Osteocyte (in vitro differentiated cells): Measurements from ENCODE around the gene LTB4R2. TPM values are rescaled to one million over a fixed set of nuclear protein-coding genes. Genes with fewer than 3 reads are reported as not detected.

Experiments used
- DNase-seq: peaks from one replicate; pipeline ENCODE4 v3.0.0; 2021; ENCODE audit warnings: mixed read lengths; ENCODE audit not compliant: unreplicated experiment; ENCODE audit errors: extremely low spot score
- H3K27ac Mint-ChIP-seq: one replicate; pipeline ENCODE4 v1.8.0; 2021; ENCODE audit warnings: mild to moderate bottlenecking, mixed read lengths; ENCODE audit not compliant: unreplicated experiment
- H3K27me3 Mint-ChIP-seq: one replicate; pipeline ENCODE4 v1.8.0; 2021; ENCODE audit warnings: mixed read lengths; ENCODE audit not compliant: unreplicated experiment
- H3K36me3 Mint-ChIP-seq: one replicate; pipeline ENCODE4 v1.8.0; 2021; ENCODE audit warnings: mixed read lengths; ENCODE audit not compliant: unreplicated experiment
- H3K4me1 Mint-ChIP-seq: one replicate; pipeline ENCODE4 v1.8.0; 2021; ENCODE audit warnings: mixed read lengths; ENCODE audit not compliant: unreplicated experiment
- H3K4me3 Mint-ChIP-seq: one replicate; pipeline ENCODE4 v1.8.0; 2021; ENCODE audit warnings: mild to moderate bottlenecking, moderate library complexity, mixed read lengths; ENCODE audit not compliant: unreplicated experiment
- H3K9me3 Mint-ChIP-seq: one replicate; pipeline ENCODE4 v1.8.0; 2021; ENCODE audit warnings: mixed read lengths; ENCODE audit not compliant: unreplicated experiment
- total RNA-seq: library from RNA; stranded (reverse); gene quantifications from 2 replicates; pipeline ENCODE4 v1.2.1, GENCODE V29; 2021
- TF ChIP-seq, protein P1 (sequence below): fragments of 200-600 bp; sonication (generic); IDR thresholded peaks from 2 replicates; pipeline ENCODE4 v1.5.0; 2021; ENCODE audit warnings: antibody characterized with exemption, mild to moderate bottlenecking, moderate library complexity

The LTB4R2 gene
- total RNA-seq, 1 donor from 2014 or later: 14.9 TPM

DNA sequence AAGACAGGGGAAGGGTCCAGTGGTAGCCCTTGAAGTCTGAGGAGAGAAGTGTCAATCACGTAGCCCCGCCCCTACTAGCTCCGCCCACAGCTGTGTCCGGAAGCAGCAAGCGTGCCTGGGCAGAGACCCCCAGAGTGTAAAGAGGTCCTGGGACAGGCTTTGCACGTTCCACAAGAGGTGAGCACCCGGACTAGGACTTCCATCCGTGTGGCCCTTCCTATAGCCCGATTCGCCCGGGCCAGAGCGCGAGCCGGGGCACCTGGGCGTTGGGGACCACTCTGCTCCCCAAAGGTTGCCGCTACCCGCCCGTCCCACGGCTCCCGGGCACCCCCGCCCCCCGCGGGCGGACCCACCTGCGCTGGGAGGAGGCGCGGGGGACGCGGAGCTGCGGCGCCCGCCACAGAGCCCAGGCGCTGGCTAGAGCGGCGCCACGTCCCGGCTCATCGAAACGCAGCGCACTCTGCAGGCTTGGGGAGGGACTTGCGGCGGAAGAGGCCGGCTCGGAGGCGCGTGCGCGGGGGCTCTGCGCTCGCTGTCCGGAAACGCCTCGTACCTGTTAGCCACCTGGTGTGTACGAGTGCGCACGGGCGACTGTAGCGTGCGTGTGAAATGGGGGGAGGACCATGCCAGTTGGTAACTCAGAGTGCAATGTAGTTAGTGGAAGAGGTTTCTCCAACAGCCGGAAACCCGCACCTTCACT lies 38.7 kb upstream of the LTB4R2 start, which contains the start of gene RABGGTA:
RABGGTA (minus strand) TSS at position 464 of the 700 bp plus-strand sequence. CDS start 482 bp downstream, outside the sequence.
- peaks cover 9% of the 10 kb centered on the region for H3K36me3 Mint-ChIP-seq
- H3K4me3 Mint-ChIP-seq: peak within 1 kb of the TSS; percentile 93
- TF ChIP-seq, protein P1, sequence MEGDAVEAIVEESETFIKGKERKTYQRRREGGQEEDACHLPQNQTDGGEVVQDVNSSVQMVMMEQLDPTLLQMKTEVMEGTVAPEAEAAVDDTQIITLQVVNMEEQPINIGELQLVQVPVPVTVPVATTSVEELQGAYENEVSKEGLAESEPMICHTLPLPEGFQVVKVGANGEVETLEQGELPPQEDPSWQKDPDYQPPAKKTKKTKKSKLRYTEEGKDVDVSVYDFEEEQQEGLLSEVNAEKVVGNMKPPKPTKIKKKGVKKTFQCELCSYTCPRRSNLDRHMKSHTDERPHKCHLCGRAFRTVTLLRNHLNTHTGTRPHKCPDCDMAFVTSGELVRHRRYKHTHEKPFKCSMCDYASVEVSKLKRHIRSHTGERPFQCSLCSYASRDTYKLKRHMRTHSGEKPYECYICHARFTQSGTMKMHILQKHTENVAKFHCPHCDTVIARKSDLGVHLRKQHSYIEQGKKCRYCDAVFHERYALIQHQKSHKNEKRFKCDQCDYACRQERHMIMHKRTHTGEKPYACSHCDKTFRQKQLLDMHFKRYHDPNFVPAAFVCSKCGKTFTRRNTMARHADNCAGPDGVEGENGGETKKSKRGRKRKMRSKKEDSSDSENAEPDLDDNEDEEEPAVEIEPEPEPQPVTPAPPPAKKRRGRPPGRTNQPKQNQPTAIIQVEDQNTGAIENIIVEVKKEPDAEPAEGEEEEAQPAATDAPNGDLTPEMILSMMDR: peak; percentile 80
- peak; percentile 95 for DNase-seq
- peak within 1 kb of the TSS; percentile 92 for H3K27ac Mint-ChIP-seq
- no peaks in the 10 kb centered on the region for H3K9me3 Mint-ChIP-seq
- H3K4me1 Mint-ChIP-seq: peaks cover 14% of the 10 kb centered on the region
- H3K27me3 Mint-ChIP-seq: no peaks in the 10 kb centered on the region

DNA sequence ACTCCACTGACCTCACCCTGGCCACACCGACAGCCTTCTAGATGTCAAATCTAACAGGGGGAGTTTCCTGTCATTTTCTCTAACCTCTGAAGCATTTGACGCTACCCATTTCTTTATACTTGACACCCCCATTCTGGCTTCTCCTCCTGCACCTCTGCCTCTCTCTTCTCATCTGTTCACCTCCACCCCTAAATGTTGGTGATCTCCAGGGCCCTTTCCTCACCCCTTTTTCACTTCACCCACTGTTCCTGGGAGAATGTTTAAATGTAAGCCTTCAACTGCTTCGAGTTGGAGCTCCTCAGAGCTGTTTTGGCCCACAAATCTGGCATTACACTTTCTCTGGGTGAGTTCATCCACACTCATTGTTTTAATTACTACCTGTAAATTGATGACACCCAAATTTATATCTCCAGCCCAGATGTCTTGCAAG lies 38.1 kb upstream of the LTB4R2 start:
- H3K4me1 Mint-ChIP-seq: peaks cover 14% of the 10 kb centered on the region
- no peaks in the 10 kb centered on the region for H3K9me3 Mint-ChIP-seq
- H3K4me3 Mint-ChIP-seq: peak overlapping the region; percentile 93
- no peaks in the 10 kb centered on the region for H3K27me3 Mint-ChIP-seq
- H3K27ac Mint-ChIP-seq: peak overlapping the region; percentile 89
- TF ChIP-seq, protein P1: no peak
- H3K36me3 Mint-ChIP-seq: peaks cover 5% of the 10 kb centered on the region
- DNase-seq: no peak

DNA sequence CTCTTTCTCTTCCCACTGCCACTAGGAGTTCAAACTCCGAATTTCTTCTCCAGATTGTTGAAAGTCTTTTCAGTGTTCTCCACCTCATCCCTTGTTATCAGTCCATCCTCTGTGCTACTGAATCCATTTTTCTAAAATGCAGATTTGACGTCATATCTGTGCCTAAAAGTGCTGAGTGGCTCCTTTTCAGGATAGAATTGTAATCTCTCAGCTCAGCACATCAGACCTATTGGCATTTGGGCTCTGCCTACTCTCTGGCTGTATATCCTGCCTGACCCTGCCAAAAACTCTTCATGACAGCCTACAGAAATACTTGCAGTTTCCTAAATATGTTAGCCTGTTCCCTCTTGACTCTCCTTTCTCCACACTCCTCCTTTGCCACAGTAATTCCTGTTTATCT lies 37.5 kb upstream of the LTB4R2 start:
- H3K27ac Mint-ChIP-seq: peak overlapping the region; percentile 89
- peak overlapping the region; percentile 93 for H3K4me3 Mint-ChIP-seq
- no peak for DNase-seq
- H3K9me3 Mint-ChIP-seq: no peaks in the 10 kb centered on the region
- peaks cover 14% of the 10 kb centered on the region for H3K4me1 Mint-ChIP-seq
- H3K36me3 Mint-ChIP-seq: no peaks in the 10 kb centered on the region
- no peaks in the 10 kb centered on the region for H3K27me3 Mint-ChIP-seq
- TF ChIP-seq, protein P1: no peak

DNA sequence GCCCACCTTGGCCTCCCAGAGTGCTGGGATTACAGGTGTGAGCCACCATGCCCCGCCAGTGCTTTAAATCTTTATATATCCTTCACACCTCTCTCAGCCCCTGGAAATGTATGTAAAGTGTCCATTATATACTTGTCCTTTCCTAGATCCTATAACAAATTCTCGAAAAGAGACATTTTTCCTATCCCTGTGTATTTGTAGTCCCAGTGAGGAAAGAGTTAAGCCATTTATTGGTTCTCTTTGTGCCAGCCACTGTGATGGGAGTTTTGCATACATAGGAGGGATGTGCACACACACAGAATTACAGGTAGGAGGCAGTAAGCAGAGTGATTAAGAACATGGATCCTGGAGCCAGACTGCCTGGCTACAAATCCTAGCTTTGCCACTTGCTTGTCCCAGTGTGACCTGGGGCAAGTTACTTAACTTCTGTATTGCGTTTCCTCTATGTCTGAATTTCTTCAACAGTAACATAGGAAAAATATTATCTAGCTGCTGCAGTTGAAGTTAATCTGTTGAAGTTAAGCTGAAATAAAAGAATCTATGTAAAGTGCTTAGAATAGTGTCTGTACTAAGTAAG lies 36.4 kb upstream of the LTB4R2 start:
- H3K27ac Mint-ChIP-seq: no peak overlapping the region
- no peak overlapping the region for H3K4me3 Mint-ChIP-seq
- H3K4me1 Mint-ChIP-seq: peaks cover 14% of the 10 kb centered on the region

DNA sequence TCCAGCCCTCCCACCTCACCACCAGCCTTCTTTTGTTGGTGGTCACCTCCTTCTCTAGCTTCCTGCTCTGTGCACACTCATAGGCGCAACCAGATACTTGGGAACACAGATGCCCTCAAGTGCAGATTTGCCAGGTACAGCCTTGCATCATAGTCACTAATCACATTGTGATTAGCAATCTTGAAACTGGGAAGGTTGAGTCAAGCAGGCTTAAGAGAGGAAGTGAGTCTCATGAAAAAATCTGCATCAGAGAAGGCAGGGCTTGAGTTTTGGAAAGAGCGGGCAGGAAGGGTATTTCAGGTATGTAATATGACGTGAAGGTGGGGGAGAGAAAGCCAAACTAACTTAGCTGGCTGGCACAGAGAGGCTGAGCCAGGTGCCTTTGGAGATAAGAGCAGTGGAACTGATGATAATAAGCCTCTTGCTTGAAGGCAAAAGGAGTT lies 35.8 kb upstream of the LTB4R2 start:
- no peak for DNase-seq
- H3K27me3 Mint-ChIP-seq: no peaks in the 10 kb centered on the region
- TF ChIP-seq, protein P1: no peak
- no peaks in the 10 kb centered on the region for H3K36me3 Mint-ChIP-seq
- no peak overlapping the region for H3K4me3 Mint-ChIP-seq
- H3K27ac Mint-ChIP-seq: no peak overlapping the region
- H3K9me3 Mint-ChIP-seq: no peaks in the 10 kb centered on the region
- H3K4me1 Mint-ChIP-seq: peaks cover 14% of the 10 kb centered on the region

More for the DNA sequence above, 36.4 kb upstream of the LTB4R2 start:
- TF ChIP-seq, protein P1: no peak
- no peaks in the 10 kb centered on the region for H3K36me3 Mint-ChIP-seq
- no peaks in the 10 kb centered on the region for H3K27me3 Mint-ChIP-seq
- no peak for DNase-seq
- no peaks in the 10 kb centered on the region for H3K9me3 Mint-ChIP-seq
